Measurements from ENCODE around the gene COPS9. TPM values are rescaled to one million over a fixed set of nuclear protein-coding genes. Genes with fewer than 3 reads are reported as not detected.

Gene COPS9
- total RNA-seq, 1 donor from 2014 or later, result 39.3 TPM

DNA sequence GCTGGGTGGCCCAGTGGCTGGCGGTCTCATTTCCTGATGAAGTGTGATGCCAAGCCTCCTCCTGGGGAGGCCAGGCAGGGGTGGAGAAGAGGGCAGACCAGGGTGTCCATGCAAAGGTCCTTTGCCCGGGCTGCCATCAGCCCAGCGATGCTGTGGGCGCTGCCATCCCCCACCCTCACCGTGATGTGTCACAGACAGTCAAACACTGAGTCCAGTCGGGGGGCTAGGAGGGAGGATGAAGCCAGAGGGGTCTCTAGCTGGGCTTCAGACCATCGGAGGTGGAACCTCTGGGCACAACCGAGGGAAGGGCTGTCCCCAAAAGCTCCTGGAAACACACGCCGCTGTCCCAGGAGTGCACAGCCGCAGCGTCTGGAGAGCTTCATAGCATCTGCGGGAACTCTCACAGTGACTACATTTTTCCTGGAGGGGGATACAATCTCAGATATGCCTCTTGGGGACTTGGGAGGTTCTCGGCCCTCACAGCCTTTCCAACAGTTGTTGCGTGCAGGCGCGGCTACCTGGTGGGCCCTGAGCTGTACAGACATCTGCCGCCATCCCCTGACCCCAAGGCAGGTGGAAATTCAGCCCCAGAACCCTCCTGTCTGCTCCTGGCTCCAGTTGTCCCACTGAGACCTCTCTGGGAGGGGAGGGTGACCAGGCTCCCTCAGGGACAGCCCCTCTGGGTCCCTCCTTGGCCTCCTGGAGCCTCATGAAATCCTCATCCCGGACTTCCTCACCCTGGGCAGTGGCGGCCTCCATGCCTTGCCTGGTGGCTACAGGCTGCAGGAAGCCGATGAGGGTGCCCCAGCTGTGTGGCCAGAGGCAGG, 30.9 kb upstream of the COPS9 start:
- DNase-seq (ENCODE audit: low spot score) (no peak), ATAC-seq (no peak)

DNA sequence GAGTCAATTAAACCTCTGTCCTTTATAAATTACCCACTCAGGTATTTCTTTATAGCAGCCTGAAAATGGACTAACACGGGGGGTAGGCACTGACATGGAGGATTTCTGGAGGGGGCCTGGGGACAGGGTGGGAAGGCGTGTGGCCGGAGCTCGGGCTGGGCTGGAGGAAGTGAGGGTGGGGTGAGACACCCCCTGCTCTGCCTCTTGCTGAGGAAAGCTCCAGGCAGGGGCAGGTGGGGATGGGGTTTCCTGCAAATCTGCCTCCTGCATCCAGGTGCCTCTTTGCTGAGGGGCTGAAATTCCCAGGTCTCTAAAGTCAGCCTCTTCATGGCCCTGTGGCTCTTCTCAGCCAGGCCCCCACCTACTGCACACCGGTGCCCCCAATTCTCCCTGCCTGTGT, 30.1 kb upstream of the COPS9 start:
- no peak for ATAC-seq
- no peak for DNase-seq (ENCODE audit: low spot score)

GRCh38 chr2:240165661-240166060, 29.6 kb upstream of the COPS9 start:
- DNase-seq (ENCODE audit: low spot score), result no peak
- no peak for ATAC-seq

DNA sequence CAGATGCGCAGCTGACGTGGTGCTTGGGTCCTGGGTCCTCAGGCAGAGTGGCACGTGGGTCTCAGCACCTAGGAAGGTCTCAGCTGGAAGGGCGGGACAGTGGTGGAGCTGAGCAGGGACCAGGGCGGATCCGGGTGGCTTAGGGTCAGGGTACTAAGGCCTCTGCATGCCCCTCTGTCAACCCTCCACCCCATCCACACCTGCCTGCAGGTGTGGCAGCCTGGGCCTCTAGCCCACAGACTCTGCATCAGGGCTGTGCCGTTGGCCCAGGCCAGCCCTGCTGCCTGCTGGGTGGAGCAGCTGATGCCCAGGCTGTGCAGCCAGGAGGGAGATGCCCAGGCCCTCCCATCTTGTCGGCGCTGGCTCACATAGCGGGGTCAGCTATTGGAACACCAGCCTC, 28.9 kb upstream of the COPS9 start:
- DNase-seq (ENCODE audit: low spot score) (no peak), ATAC-seq (no peak)

- no peak for DNase-seq (ENCODE audit: low spot score)
- ATAC-seq, result no peak
Observed at GRCh38 chr2:240164586-240164985, 28.5 kb upstream of the COPS9 start.

DNA sequence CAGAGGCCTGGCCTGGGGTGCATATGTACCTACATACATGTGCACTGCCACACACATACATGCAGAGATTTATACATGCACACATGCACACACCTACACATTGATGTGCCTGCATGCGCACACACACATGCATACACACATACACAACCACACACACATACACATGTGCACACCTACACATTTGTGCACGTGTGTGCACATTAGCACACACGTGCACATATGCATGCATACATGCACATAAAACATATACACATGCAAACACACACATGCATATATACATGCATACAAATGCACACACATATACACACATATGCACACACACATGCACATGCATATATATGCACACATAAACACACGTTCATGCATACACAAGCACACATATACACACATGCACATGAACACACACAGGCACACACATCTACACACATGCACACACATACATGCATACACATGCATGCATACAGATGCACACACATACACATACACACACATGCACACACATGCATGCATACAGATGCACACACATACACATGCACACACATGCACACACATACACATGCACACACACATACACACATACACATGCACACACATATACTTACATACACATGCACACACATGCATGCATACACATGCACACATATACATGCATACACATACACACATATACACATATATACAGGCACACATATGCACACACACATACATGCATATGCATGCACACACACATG, 27.9 kb upstream of the COPS9 start:
- DNase-seq (ENCODE audit: low spot score), result no peak

GRCh38 chr2:240162939-240163714, 27.0 kb upstream of the COPS9 start:
- ATAC-seq, result no peak
- no peak for DNase-seq (ENCODE audit: low spot score)

More for the DNA sequence above, 27.9 kb upstream of the COPS9 start:
- ATAC-seq, result no peak

DNA sequence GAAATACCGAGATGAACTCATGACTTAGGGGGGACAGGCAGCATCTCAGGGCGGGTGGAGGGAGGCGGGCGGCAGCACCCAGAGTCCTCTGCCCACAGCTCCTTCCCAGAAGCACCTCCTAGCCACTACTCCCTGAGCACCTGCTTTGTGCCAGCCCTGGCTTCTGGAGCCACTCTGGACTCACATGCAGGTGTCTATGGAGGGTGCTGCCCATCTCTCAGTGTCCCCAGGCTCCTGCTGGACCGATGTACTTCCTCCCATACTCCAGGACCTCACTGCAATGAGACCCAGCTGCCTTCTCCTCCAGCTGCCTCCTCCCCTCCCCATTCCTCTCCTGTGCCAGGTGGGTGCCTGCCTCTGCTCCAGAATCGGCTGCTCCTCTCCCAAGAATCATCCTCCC, 26.4 kb upstream of the COPS9 start:
- DNase-seq (ENCODE audit: low spot score), result no peak
- ATAC-seq, result no peak

- DNase-seq (ENCODE audit: low spot score) (no peak), ATAC-seq (no peak)
Observed at GRCh38 chr2:240162032-240162431, 25.9 kb upstream of the COPS9 start.

DNA sequence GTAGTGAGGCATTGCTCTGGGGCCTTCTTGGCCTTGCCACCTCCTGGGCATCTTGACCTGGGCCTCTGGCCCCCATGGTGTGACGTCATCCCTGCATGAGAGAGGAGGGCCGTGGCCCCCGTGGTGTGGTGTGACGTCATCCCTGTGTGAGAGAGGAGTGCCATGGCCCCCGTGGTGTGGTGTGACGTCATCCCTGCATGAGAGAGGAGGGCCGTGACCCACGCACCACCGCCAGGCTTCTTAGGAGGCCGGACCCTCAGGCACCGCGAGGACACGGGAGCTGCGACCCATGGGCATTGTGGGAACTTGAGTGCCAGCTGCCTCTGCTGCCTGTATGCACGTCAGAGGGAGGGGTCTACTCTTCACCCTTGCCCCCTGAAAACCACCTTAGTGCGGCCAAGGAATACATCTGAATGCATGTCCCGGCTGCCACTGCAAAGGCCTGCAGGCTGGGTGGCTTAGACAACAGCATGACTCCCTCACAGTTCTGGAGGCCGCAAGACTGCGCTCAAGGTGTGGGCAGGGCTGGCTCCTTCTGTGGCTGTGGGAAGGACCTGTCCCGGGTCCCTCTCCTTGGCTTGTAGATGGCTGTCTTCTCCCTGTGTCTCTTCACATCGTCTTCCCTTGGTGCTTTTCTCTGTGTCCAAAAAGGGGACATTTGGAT, 25.1 kb upstream of the COPS9 start:
- no peak for DNase-seq (ENCODE audit: low spot score)
- no peak for ATAC-seq

DNA sequence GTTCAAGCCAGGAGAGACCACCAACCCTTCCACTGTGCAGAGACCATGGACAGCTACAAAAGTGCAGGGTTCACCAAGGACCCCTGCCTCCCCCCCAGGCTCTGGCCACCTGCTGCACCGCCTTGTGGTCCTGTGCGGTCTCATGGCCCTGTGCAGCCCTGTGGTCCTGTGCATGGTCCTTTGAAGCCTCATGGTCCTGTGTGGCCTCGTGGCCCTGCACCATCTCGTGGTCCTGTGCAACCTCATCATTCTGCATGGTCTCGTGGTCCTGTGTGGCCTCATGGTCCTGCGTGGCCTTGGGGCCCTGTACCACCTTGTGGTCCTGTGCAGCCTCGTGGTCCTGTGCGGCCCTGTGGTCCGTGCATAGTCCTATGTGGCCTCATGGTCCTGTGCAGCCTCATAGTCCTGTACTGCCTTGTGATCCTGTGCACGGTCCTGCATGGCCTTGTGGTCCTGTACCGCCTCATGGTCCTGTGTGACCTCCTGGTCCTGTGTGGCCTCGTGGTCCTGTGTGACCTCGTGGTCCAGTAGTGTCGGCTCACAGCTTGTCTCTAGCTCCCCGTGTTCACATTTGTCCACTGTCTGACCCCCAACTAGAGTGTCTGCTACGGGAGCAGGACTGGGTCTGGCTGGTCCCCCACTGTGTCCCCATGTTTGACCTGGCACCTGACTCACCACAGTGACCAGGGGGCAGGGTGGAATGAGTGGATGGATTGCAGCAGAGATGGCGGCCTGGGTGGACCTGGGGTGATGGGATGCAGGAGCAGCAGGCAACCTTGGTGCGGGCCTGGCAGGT, 24.4 kb upstream of the COPS9 start:
- DNase-seq (ENCODE audit: low spot score) (no peak), ATAC-seq (no peak)

GRCh38 chr2:240159251-240159839, 23.2 kb upstream of the COPS9 start:
- ATAC-seq (no peak), DNase-seq (ENCODE audit: low spot score) (no peak)

GRCh38 chr2:240157147-240157470, 21.0 kb upstream of the COPS9 start:
- DNase-seq (ENCODE audit: low spot score), result no peak
- no peak for ATAC-seq

- DNase-seq (ENCODE audit: low spot score) (no peak), ATAC-seq (no peak)
Observed at GRCh38 chr2:240156435-240157146, 20.5 kb upstream of the COPS9 start.

- DNase-seq (ENCODE audit: low spot score) (no peak), ATAC-seq (no peak)
Observed at GRCh38 chr2:240155745-240156390, 19.8 kb upstream of the COPS9 start.

- DNase-seq (ENCODE audit: low spot score) (no peak), ATAC-seq (no peak)
Observed at GRCh38 chr2:240155048-240155744, 19.1 kb upstream of the COPS9 start.

- DNase-seq (ENCODE audit: low spot score) (no peak), ATAC-seq (no peak)
Observed at GRCh38 chr2:240154606-240155005, 18.5 kb upstream of the COPS9 start.

DNA sequence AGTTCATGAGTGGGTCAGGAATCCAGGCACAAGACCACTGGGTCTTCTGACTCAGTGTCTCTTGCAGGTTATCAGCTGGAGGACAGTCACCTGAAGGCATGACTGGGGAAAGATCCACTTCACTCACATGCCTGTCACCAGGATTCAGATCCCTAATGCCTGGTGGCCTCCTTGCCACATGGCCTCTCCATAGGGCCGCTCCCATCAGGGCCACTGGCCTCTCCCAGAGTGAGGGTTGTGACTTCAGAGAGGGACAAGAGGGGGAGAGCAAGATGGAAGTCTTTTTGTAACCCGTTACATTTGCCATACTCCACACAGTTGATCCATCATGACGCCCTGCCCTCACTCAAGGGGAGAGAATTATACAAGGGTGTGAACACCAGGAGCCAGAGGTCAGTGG, 17.3 kb upstream of the COPS9 start:
- no peak for DNase-seq (ENCODE audit: low spot score)
- no peak for ATAC-seq
